IMR-90 (cell line): ENCODE measurements around the gene DLX1. TPM values are rescaled to one million over a fixed set of nuclear protein-coding genes. Genes with fewer than 3 reads are reported as not detected.

Experiments used
- ATAC-seq: fragments of 200-7000 bp; cut with Tn5 transposase; 2 replicates; pipeline ENCODE4 v1.9.1; 2020; ENCODE audit warnings: low read depth, mild to moderate bottlenecking, moderate library complexity
- BruUV-seq: library from RNA; stranded (reverse); fragments of 400-500 nt; replicated peaks from 2 replicates; lab custom pipeline; 2021; lab: Mats Ljungman, UMichigan
- CTCF ChIA-PET: fragments of 300-600 bp; formaldehyde crosslinking; extraction: SDS; loops from one replicate; lab custom pipeline; 2021; ENCODE audit warnings: antibody characterized with exemption; lab: Yijun Ruan, JAX
- POLR2A ChIA-PET: fragments of 300-600 bp; sonication (Branson Sonifier 250); formaldehyde crosslinking; loops from one replicate; lab custom pipeline; 2022; ENCODE audit warnings: antibody characterized with exemption; ENCODE audit not compliant: unreplicated experiment; lab: Charles Lee
- DNase-seq: peaks from one replicate; pipeline ENCODE4 v3.0.0; 2013
- H2AFZ ChIP-seq: replicated peaks from 2 replicates; pipeline ENCODE3; 2013; ENCODE audit warnings: low read length, mild to moderate bottlenecking; ENCODE audit not compliant: poor library complexity
- H2AK5ac ChIP-seq: 2 replicates; pipeline ENCODE4 v1.6.1; 2013; ENCODE audit warnings: low read depth, low read length, inconsistent platforms
- H2AK9ac ChIP-seq: replicated peaks from 2 replicates; pipeline ENCODE3; 2013; ENCODE audit warnings: mild to moderate bottlenecking, low read depth, low read length, moderate library complexity; ENCODE audit not compliant: poor library complexity
- H2BK120ac ChIP-seq: 2 replicates; pipeline ENCODE4 v1.6.1; 2013; ENCODE audit warnings: low read depth, low read length, inconsistent platforms
- H2BK15ac ChIP-seq: 3 replicates; pipeline ENCODE4 v1.6.1; 2013; ENCODE audit warnings: low read depth, low read length, inconsistent platforms
- H2BK20ac ChIP-seq: 2 replicates; pipeline ENCODE4 v1.6.1; 2013; ENCODE audit warnings: low read depth, mild to moderate bottlenecking, inconsistent platforms, low read length, moderate library complexity
- H2BK5ac ChIP-seq: 2 replicates; pipeline ENCODE4 v1.6.1; 2013; ENCODE audit warnings: mild to moderate bottlenecking, low read depth, low read length, inconsistent platforms; ENCODE audit not compliant: poor library complexity, severe bottlenecking
- H3K14ac ChIP-seq: replicated peaks from 2 replicates; pipeline ENCODE4 v1.6.1; 2013; ENCODE audit warnings: low read depth, low read length, inconsistent platforms
- H3K18ac ChIP-seq: 2 replicates; pipeline ENCODE4 v1.6.1; 2013; ENCODE audit warnings: low read depth, low read length, control low read depth
- H3K23ac ChIP-seq: 2 replicates; pipeline ENCODE4 v1.6.1; 2013; ENCODE audit warnings: low read depth, low read length, inconsistent platforms
- H3K27ac ChIP-seq: 2 replicates; pipeline ENCODE4 v1.5.1; 2013; ENCODE audit warnings: mild to moderate bottlenecking, control low read depth, low read length; ENCODE audit not compliant: insufficient read depth
- H3K27me3 ChIP-seq: 2 replicates; pipeline ENCODE4 v1.6.1; 2013; ENCODE audit warnings: low read length; ENCODE audit not compliant: control insufficient read depth, insufficient read depth
- H3K36me3 ChIP-seq: 2 replicates; pipeline ENCODE4 v1.6.1; 2013; ENCODE audit warnings: low read length, mixed read lengths; ENCODE audit not compliant: control insufficient read depth, insufficient read depth
- H3K4ac ChIP-seq: 2 replicates; pipeline ENCODE4 v1.6.1; 2013; ENCODE audit warnings: low read depth, low read length, inconsistent platforms
- H3K4me1 ChIP-seq: 2 replicates; pipeline ENCODE4 v1.6.1; 2013; ENCODE audit warnings: low read length, mixed read lengths; ENCODE audit not compliant: control insufficient read depth, insufficient read depth
- H3K4me2 ChIP-seq: 2 replicates; pipeline ENCODE4 v1.6.1; 2013; ENCODE audit warnings: low read depth, mild to moderate bottlenecking, control low read depth, low read length, moderate library complexity
- H3K4me3 ChIP-seq: 2 replicates; pipeline ENCODE4 v1.5.1; 2013; ENCODE audit warnings: low read depth, mild to moderate bottlenecking, control low read depth, low read length, moderate library complexity; ENCODE audit not compliant: insufficient read depth
- H3K56ac ChIP-seq: 2 replicates; pipeline ENCODE4 v1.6.1; 2013; ENCODE audit warnings: low read length, inconsistent platforms; ENCODE audit not compliant: insufficient read depth; ENCODE audit errors: extremely low read depth
- H3K79me1 ChIP-seq, 2 experiments: 2 replicates each; pipeline ENCODE4 v1.6.1; 2013; ENCODE audit warnings: low read length in 2 of 2, inconsistent platforms in 1 of 2, low read depth in 1 of 2
- H3K9ac ChIP-seq: 2 replicates; pipeline ENCODE4 v1.6.1; 2013; ENCODE audit warnings: low read depth, low read length, control low read depth
- H3K9me1 ChIP-seq: 2 replicates; pipeline ENCODE4 v1.6.1; 2013; ENCODE audit warnings: low read length, inconsistent platforms; ENCODE audit not compliant: insufficient read depth
- H3K9me3 ChIP-seq: 2 replicates; pipeline ENCODE4 v1.6.1; 2013; ENCODE audit warnings: low read length; ENCODE audit not compliant: control insufficient read depth, insufficient read depth
- H4K20me1 ChIP-seq: 2 replicates; pipeline ENCODE4 v1.6.1; 2013; ENCODE audit warnings: low read length, inconsistent platforms; ENCODE audit not compliant: insufficient read depth
- H4K5ac ChIP-seq: 2 replicates; pipeline ENCODE4 v1.6.1; 2013; ENCODE audit warnings: mild to moderate bottlenecking, low read depth, low read length, control low read depth
- H4K8ac ChIP-seq, 2 experiments: 2 replicates each; pipeline ENCODE4 v1.6.1; 2013; ENCODE audit warnings: low read depth in 2 of 2, low read length in 2 of 2, control low read depth in 1 of 2, inconsistent platforms in 1 of 2
- H4K91ac ChIP-seq: 2 replicates; pipeline ENCODE4 v1.6.1; 2013; ENCODE audit warnings: low read depth, low read length, inconsistent platforms; ENCODE audit not compliant: insufficient read depth
- BHLHE40 ChIP-seq: fragments of 150-350 bp; IDR thresholded peaks from 2 replicates; pipeline ENCODE4 v1.6.1; 2016; ENCODE audit warnings: mild to moderate bottlenecking, low read depth, low read length
- CHD1 ChIP-seq: IDR thresholded peaks from 2 replicates; pipeline ENCODE4 v1.6.1; 2012; ENCODE audit warnings: low read depth, low read length, improper control_type of control experiment
- NFE2L2 ChIP-seq: fragments of 150-350 bp; IDR thresholded peaks from 2 replicates; pipeline ENCODE4 v1.6.1; 2016; ENCODE audit warnings: low read depth, mild to moderate bottlenecking, low read length
- WGBS, 2 experiments: methylation state at CpG; one replicate each; pipeline versions ENCODE4 v1.1.5 to v1.1.7; 2013; ENCODE audit warnings: missing lambda C conversion rate in 2 of 2; ENCODE audit not compliant: insufficient read length in 1 of 2; ENCODE audit errors: extremely low coverage in 2 of 2; 5-methylcytosine and 5-hydroxymethylcytosine counted together
- dilution Hi-C: fragments of 300-500 bp; cut with HindIII; formaldehyde crosslinking; loops from one replicate; pipeline ENCODE4 v1.14.3; 2018; ENCODE audit warnings: low sequenced_read_pairs; ENCODE audit not compliant: unreplicated experiment
- in situ Hi-C: fragments of 300-500 bp; cut with MboI; formaldehyde crosslinking; loops from 3 replicates; pipeline ENCODE4 v1.14.3; 2019; ENCODE audit warnings: low sequenced_read_pairs, inconsistent platforms, mixed read lengths
- intact Hi-C: fragments of 100-400 bp; cut with micrococcal nuclease; formaldehyde crosslinking; loops from 2 replicates; pipeline ENCODE4 v1.10.0; 2022
- polyA plus RNA-seq, 3 experiments: library from polyadenylated mRNA; depleted of rRNA; stranded (reverse); fragments of >200 nt; gene quantifications; 2 replicates each; pipeline ENCODE4 v1.2.3, GENCODE V29; 2012; ENCODE audit warnings: low replicate concordance in 1 of 3
- total RNA-seq: library from RNA; depleted of rRNA; stranded (reverse); fragments of >200 nt; gene quantifications from 2 replicates; pipeline ENCODE4 v1.2.3, GENCODE V29; 2012

Gene DLX1
- total and polyA plus RNA-seq, 2 of the 4 experiments (the other 2 are of a cell fraction): 0.36 to 2.2 TPM

DNA sequence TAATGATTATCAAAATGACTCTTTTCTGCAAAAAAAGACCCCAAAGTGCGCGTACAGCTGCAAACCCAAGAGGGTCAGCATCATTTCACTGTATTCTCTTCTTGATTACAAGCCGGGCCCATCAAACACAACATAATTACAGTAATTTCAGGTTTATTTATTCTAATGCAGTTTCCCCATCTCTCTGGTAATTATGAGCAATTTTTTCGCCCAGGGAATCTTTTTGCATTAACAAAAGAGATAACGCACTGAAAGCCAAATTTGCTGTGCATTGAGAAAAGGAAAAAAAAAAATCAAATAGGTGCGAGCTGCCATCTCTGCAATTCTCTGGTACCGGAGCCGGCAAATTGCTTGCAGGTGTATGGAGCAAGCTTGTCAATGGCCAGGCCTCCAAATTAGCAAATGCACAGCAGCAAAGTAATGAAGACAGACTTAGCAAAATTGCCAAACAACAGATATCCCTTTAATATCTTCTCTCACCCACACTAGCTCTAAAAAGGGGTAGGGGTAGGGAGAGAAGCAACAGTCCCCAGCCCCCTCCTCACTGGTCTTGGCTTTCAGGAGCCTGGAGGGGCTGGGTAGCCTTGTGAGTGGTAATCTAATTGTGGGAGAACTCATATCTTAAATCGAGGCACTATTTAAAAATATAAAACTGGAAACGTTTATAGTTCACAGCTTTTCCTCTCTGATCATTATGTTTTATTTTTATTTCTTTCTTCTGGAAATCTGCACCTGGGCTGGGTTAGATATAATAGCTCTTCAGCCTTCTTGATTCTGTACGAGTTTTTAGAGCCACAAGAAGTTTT, 6.7 kb downstream of the DLX1 start:
- no peak overlapping the region for H2AFZ ChIP-seq
- DNase-seq (no peak), ATAC-seq (no peak)
- no peak overlapping the region for H2BK20ac ChIP-seq
- H3K9me3 ChIP-seq: peaks cover 5% of the 10 kb centered on the region; the same call in 1 of the 2 replicates
- dilution Hi-C loops: no loop called here
- CTCF ChIA-PET: interaction anchor here (0.6 to 2.3 kb wide), 2 partner anchors 35 to 70 kb away, joined by 5 to 8 read pairs; no protein-coding TSS in a partner anchor
- H3K56ac ChIP-seq: no peak overlapping the region
- no peak overlapping the region for H3K4me2 ChIP-seq
- H3K9ac ChIP-seq: no peak overlapping the region
- H3K27me3 ChIP-seq: peaks cover 76% of the 10 kb centered on the region
- H3K18ac ChIP-seq: no peak overlapping the region
- H2AK5ac ChIP-seq: no peak overlapping the region
- H3K4ac ChIP-seq: no peak overlapping the region
- no peaks in the 10 kb centered on the region for H3K36me3 ChIP-seq
- H2BK120ac ChIP-seq: no peak overlapping the region
- H4K8ac ChIP-seq: no peak overlapping the region
- H2AK9ac ChIP-seq: no peak overlapping the region
- no peak overlapping the region for H3K14ac ChIP-seq
- no peak overlapping the region for H3K27ac ChIP-seq
- in situ Hi-C loops: no loop called here
- 14% methylated on average over 3 of the region's 11 CpGs; no CpG with 5 or more reads in 1 of the 2 experiments for WGBS, 2 experiments
- H3K79me1 ChIP-seq: no peaks in the 10 kb centered on the region
- intact Hi-C loops: no loop called here
- H3K9me1 ChIP-seq: no peaks in the 10 kb centered on the region
- TF ChIP-seq NFE2L2 (no peak), CHD1 (no peak), BHLHE40 (no peak)
- H2BK15ac ChIP-seq: no peak overlapping the region
- H4K91ac ChIP-seq: no peak overlapping the region
- POLR2A ChIA-PET: interaction anchor here (0.6 kb wide), 1 partner anchor 243 kb away, joined by 3 read pairs; no protein-coding TSS in a partner anchor
- BruUV-seq: no TSS peak
- peaks cover 1% of the 10 kb centered on the region; the same call in 1 of the 2 replicates for H3K4me1 ChIP-seq
- peaks cover 8% of the 10 kb centered on the region; the same call in 1 of the 2 replicates for H4K20me1 ChIP-seq
- H3K4me3 ChIP-seq: no peak overlapping the region
- H4K5ac ChIP-seq: no peak overlapping the region
- no peak overlapping the region for H3K23ac ChIP-seq
- no peak overlapping the region for H2BK5ac ChIP-seq
